HCT116 (cell line): Measurements from ENCODE around the gene FBXO31. TPM values are rescaled to one million over a fixed set of nuclear protein-coding genes. Genes with fewer than 3 reads are reported as not detected.
"Not testable (repeated sequence)": the region's sequence is repeated elsewhere in the genome, so short reads cannot be mapped to it uniquely, and the experiment has no call there.

ENCODE experiments used
- ATAC-seq: fragments of 200-7000 bp; cut with Tn5 transposase; 2 replicates; pipeline ENCODE4 v1.9.1; 2020; ENCODE audit warnings: mild to moderate bottlenecking, moderate library complexity
- BruUV-seq: library from RNA; stranded (reverse); fragments of 400-500 nt; replicated peaks from 2 replicates; lab custom pipeline; 2021; lab: Mats Ljungman, UMichigan
- CTCF ChIA-PET: fragments of 300-600 bp; sonication (Branson Sonifier 250); formaldehyde crosslinking; loops from one replicate; lab custom pipeline; 2021; ENCODE audit warnings: antibody characterized with exemption; lab: Charles Lee
- POLR2A ChIA-PET: fragments of 300-600, 350-600 bp; sonication (Branson Sonifier 250); formaldehyde crosslinking; loops from one replicate; lab custom pipeline; 2021; ENCODE audit warnings: antibody characterized with exemption; lab: Charles Lee
- RAD21 ChIA-PET, 2 experiments: fragments of 300-600 bp; sonication (Branson Sonifier 250); formaldehyde crosslinking; loops; one replicate each; lab custom pipeline; 2023; ENCODE audit warnings: low total read pairs in 2 of 2; ENCODE audit not compliant: uncharacterized antibody in 2 of 2, unreplicated experiment in 2 of 2, low non-redundant PET in 1 of 2; lab: Charles Lee
- DNase-seq: peaks from one replicate; pipeline ENCODE4 v3.0.0-alpha.2; 2010; ENCODE audit warnings: low read depth, low spot score
- H2AFZ ChIP-seq: fragments of 200-600 bp; shearing (Covaris generic), sonication (generic); 2 replicates; pipeline ENCODE4 v1.6.1; 2017; ENCODE audit warnings: low read depth, mixed run types, mixed read lengths, antibody characterized with exemption, low read length; ENCODE audit not compliant: poor library complexity, severe bottlenecking
- H3K27ac ChIP-seq: 2 replicates; pipeline ENCODE4 v1.5.1; 2012; ENCODE audit warnings: low read depth, low read length
- H3K27me3 ChIP-seq: fragments of 200-600 bp; sonication (generic); 2 replicates; pipeline ENCODE4 v1.6.1; 2016; ENCODE audit warnings: mixed run types, low read length, mixed read lengths; ENCODE audit not compliant: insufficient read depth
- H3K36me3 ChIP-seq, 2 experiments: fragments of 200-500 bp in 1 of 2; fragments of 200-600 bp in 1 of 2; sonication (Bioruptor generic) in 1 of 2; sonication (generic) in 1 of 2; 2 replicates each; pipeline versions ENCODE4 v1.5.1 to v1.6.1; 2014 to 2016; ENCODE audit warnings: low read length in 2 of 2, inconsistent platforms in 1 of 2, mixed read lengths in 1 of 2, mixed run types in 1 of 2; ENCODE audit not compliant: insufficient read depth in 2 of 2, control insufficient read depth in 1 of 2
- H3K4me1 ChIP-seq, 2 experiments: fragments of 200-600 bp in 1 of 2; sonication (generic) in 1 of 2; 2 replicates each; pipeline versions ENCODE4 v1.5.1 to v1.6.1; 2012 to 2017; ENCODE audit warnings: low read length in 2 of 2, inconsistent platforms in 1 of 2, mild to moderate bottlenecking in 1 of 2, mixed read lengths in 1 of 2, mixed run types in 1 of 2, moderate library complexity in 1 of 2; ENCODE audit not compliant: insufficient read depth in 2 of 2, control insufficient read depth in 1 of 2
- H3K4me2 ChIP-seq: fragments of 200-600 bp; sonication (generic); 2 replicates; pipeline ENCODE4 v1.6.1; 2017; ENCODE audit warnings: mixed run types, low read length, mixed read lengths
- H3K4me3 ChIP-seq, 2 experiments: fragments of 200-600 bp in 1 of 2; sonication (generic) in 1 of 2; replicated peaks in 1 of 2; 2 replicates each; pipeline ENCODE4 v1.5.1; 2011 to 2016; ENCODE audit warnings: low read length in 2 of 2, control low read depth in 1 of 2, low read depth in 1 of 2, mild to moderate bottlenecking in 1 of 2, mixed read lengths in 1 of 2, mixed run types in 1 of 2
- H3K79me2 ChIP-seq: fragments of 200-600 bp; sonication (generic); 2 replicates; pipeline ENCODE4 v1.6.1; 2017; ENCODE audit warnings: mild to moderate bottlenecking, mixed run types, low read length, moderate library complexity, mixed read lengths; ENCODE audit not compliant: insufficient read depth
- H3K9ac ChIP-seq: fragments of 200-600 bp; sonication (generic); 2 replicates; pipeline ENCODE4 v1.6.1; 2016; ENCODE audit warnings: low read length, mixed read lengths
- H3K9me2 ChIP-seq: fragments of 200-600 bp; sonication (generic), shearing (Covaris generic); 2 replicates; pipeline ENCODE4 v1.6.1; 2017; ENCODE audit warnings: mixed run types, mild to moderate bottlenecking, moderate library complexity; ENCODE audit not compliant: insufficient read depth
- H3K9me3 ChIP-seq, 2 experiments: fragments of 200-500 bp in 1 of 2; fragments of 200-600 bp in 1 of 2; sonication (Bioruptor generic) in 1 of 2; sonication (generic) in 1 of 2; 2 replicates each; pipeline ENCODE4 v1.6.1; 2014 to 2017; ENCODE audit warnings: low read length in 2 of 2, mixed read lengths in 2 of 2, inconsistent platforms in 1 of 2, low read depth in 1 of 2, mild to moderate bottlenecking in 1 of 2, mixed run types in 1 of 2, moderate library complexity in 1 of 2; ENCODE audit not compliant: control insufficient read depth in 1 of 2, insufficient read depth in 1 of 2
- H4K20me1 ChIP-seq: fragments of 200-600 bp; sonication (generic), shearing (Covaris generic); 2 replicates; pipeline ENCODE4 v1.6.1; 2017; ENCODE audit warnings: mixed run types, mild to moderate bottlenecking, moderate library complexity; ENCODE audit not compliant: insufficient read depth
- CBX3 ChIP-seq: IDR thresholded peaks from 2 replicates; pipeline ENCODE4 v1.6.1; 2012; ENCODE audit warnings: low read depth
- JUND ChIP-seq: IDR thresholded peaks from 2 replicates; pipeline ENCODE4 v1.6.1; 2012
- POLR2A ChIP-seq: IDR thresholded peaks from 2 replicates; pipeline ENCODE4 v1.7.0; 2011; ENCODE audit warnings: borderline replicate concordance; ENCODE audit not compliant: insufficient read depth, insufficient read length; ENCODE audit errors: extremely low read depth
- POLR2AphosphoS5 ChIP-seq: IDR thresholded peaks from 2 replicates; pipeline ENCODE4 v1.6.1; 2011; ENCODE audit warnings: mild to moderate bottlenecking, low read depth, low read length, moderate library complexity
- RAD21 ChIP-seq: IDR thresholded peaks from 2 replicates; pipeline ENCODE4 v1.6.1; 2012; ENCODE audit warnings: low read depth, mild to moderate bottlenecking
- SP1 ChIP-seq: IDR thresholded peaks from 2 replicates; pipeline ENCODE4 v1.6.1; 2012; ENCODE audit warnings: low read depth
- ZFX ChIP-seq: fragments of 450-650 bp; IDR thresholded peaks from 2 replicates; pipeline ENCODE4 v1.6.1; 2017
- intact Hi-C: fragments of 100-400 bp; cut with micrococcal nuclease; formaldehyde crosslinking; loops from 2 replicates; pipeline ENCODE4 v1.10.0; 2022
- total RNA-seq: library from RNA; stranded (reverse); gene quantifications from one replicate; pipeline ENCODE4 v1.2.1, GENCODE V29; 2021; ENCODE audit not compliant: unreplicated experiment
- TF ChIP-seq, protein P1 (sequence below): IDR thresholded peaks from 2 replicates; pipeline ENCODE4 v1.6.1; 2011; ENCODE audit warnings: mild to moderate bottlenecking, low read length, moderate library complexity; ENCODE audit not compliant: insufficient replicate concordance; ENCODE audit errors: extremely low read depth

The FBXO31 gene
- total RNA-seq, 1 experiment from 2014 or later, result 52.1 TPM

DNA sequence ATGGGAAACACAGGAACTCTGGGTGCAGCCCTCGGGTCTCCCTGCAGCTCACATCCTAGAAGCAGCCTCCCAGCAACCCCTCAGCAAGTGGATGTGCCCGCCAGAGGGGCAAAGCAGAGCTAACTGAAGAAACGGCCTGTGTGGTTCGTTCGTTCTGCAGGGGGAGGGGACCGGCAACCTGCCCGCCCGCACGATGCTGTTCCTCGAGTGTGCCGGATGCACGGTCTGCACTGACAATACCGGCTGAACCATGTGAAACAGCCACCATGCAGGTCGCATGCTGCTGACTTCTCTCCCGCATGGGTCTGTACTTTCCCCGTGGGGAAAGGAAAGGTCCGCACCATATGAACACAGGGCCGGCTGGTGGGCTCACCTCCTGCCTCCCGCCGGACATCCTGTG is 41.1 kb downstream of the FBXO31 start (continued):
- TF ChIP-seq ZFX, result no peak
- TF ChIP-seq JUND, result no peak

DNA sequence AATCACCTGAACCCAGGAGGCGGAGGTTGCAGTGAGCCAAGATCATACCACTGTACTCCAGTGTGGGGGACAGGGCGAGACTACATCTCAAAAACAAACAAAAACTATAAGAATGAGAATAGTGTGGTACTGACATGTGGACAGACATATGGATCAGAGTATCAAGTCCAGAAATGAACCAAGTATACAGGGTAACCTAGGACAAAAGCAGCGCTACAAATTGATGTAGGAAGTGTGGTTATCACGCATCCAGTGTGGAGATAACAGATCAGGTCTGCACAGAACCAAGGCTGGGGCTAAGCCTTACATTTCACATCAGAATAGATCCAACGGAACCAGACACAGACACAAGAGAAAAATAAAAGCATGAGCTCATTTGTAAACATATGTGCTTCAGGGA is 43.4 kb downstream of the FBXO31 start:
- POLR2A ChIA-PET, result no interaction called here
- H4K20me1 ChIP-seq, result no peaks in the 10 kb centered on the region
- H3K27me3 ChIP-seq, result no peaks in the 10 kb centered on the region
- CTCF ChIA-PET, result no interaction called here
- TF ChIP-seq RAD21 (no peak), CBX3 (no peak), SP1 (no peak), POLR2AphosphoS5 (no peak), POLR2A (no peak)
- TF ChIP-seq, protein P1, sequence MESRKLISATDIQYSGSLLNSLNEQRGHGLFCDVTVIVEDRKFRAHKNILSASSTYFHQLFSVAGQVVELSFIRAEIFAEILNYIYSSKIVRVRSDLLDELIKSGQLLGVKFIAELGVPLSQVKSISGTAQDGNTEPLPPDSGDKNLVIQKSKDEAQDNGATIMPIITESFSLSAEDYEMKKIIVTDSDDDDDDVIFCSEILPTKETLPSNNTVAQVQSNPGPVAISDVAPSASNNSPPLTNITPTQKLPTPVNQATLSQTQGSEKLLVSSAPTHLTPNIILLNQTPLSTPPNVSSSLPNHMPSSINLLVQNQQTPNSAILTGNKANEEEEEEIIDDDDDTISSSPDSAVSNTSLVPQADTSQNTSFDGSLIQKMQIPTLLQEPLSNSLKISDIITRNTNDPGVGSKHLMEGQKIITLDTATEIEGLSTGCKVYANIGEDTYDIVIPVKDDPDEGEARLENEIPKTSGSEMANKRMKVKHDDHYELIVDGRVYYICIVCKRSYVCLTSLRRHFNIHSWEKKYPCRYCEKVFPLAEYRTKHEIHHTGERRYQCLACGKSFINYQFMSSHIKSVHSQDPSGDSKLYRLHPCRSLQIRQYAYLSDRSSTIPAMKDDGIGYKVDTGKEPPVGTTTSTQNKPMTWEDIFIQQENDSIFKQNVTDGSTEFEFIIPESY, result no peak
- no peaks in the 10 kb centered on the region; a peak in 1 of 4 replicates for H3K4me1 ChIP-seq
- H3K9me2 ChIP-seq, result no peaks in the 10 kb centered on the region
- H3K27ac ChIP-seq, result no peak overlapping the region
- H2AFZ ChIP-seq, result no peak overlapping the region
- peaks cover 20% of the 10 kb centered on the region; the same call in 1 of the 2 replicates for H3K79me2 ChIP-seq
- no peak overlapping the region for H3K4me3 ChIP-seq
- H3K36me3 ChIP-seq, result peaks cover 14 to 35% of the 10 kb centered on the region in 2 experiments; a peak in 3 of 4 replicates
- no peak for DNase-seq
- BruUV-seq, result no TSS peak
- RAD21 ChIA-PET, result no interaction called here
- no peak for ATAC-seq
- no peaks in the 10 kb centered on the region for H3K9me3 ChIP-seq
- intact Hi-C loops, result no loop called here
- no peak overlapping the region for H3K4me2 ChIP-seq
- H3K9ac ChIP-seq, result no peak overlapping the region

DNA sequence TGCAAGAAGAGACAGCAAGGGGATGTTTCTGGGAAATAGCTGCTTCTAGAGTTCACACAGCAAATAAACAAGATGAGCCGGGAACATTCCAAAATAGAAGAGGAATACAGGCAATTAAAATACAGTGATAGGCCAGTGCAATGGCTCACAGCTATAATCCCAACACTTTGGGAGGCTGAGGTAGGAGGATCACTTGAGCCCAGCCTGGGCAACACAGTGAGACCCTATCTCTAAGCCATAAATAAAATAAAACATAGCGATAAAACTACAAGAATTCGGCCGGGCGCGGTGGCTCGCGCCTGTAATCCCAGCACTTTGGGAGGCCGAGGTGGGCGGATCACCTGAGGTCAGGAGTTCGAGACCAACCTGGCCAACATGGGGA is 43.9 kb downstream of the FBXO31 start:
- not testable (repeated sequence) for H3K9me3 ChIP-seq, ATAC-seq

More for the DNA sequence above, 43.9 kb downstream of the FBXO31 start:
- H3K9ac ChIP-seq, H3K9me2 ChIP-seq, POLR2A ChIA-PET, H3K4me3 ChIP-seq, H3K27me3 ChIP-seq, H2AFZ ChIP-seq, CTCF ChIA-PET, H4K20me1 ChIP-seq, RAD21 ChIA-PET, H3K27ac ChIP-seq, DNase-seq, H3K4me1 ChIP-seq, BruUV-seq, H3K4me2 ChIP-seq, intact Hi-C loops: not testable (repeated sequence)
- Histone ChIP-seq H3K36me3 (peaks cover 14 to 35% of the 10 kb centered on the region in 2 experiments; a peak in 3 of 4 replicates), H3K79me2 (peaks cover 20% of the 10 kb centered on the region; the same call in 1 of the 2 replicates)
